Heart right ventricle (tissue), 16 donors: ENCODE measurements around the gene FAM32A. TPM values are rescaled to one million over a fixed set of nuclear protein-coding genes. Genes with fewer than 3 reads are reported as not detected.
A peak's percentile ranks its signal among the peaks of the same experiment; 100 is the strongest.
"Not testable (repeated sequence)": the region's sequence is repeated elsewhere in the genome, so short reads cannot be mapped to it uniquely, and the experiment has no call there.

Experiments
- ATAC-seq, 8 donors: fragments of 200-7000 bp; cut with Tn5 transposase; one replicate each; pipeline ENCODE4 v1.9.1; 2020; ENCODE audit warnings: mild to moderate bottlenecking in 8 of 8, moderate library complexity in 8 of 8, moderate number of reproducible peaks in 1 of 8
- DNase-seq, 2 donors: peaks; one replicate each; pipeline ENCODE4 v3.0.0-alpha.2; 2020
- H3K27ac ChIP-seq, 10 donors: fragments of 200-600 bp; sonication (generic) in 2 of 10; one replicate each; pipeline versions ENCODE4 v1.5.0 to v1.8.0; 2020 to 2022; ENCODE audit warnings: mild to moderate bottlenecking in 3 of 10
- H3K27me3 ChIP-seq, 7 donors: fragments of 200-600 bp; one replicate each; pipeline ENCODE4 v1.8.0; 2021 to 2022; ENCODE audit warnings: mild to moderate bottlenecking in 2 of 7
- H3K36me3 ChIP-seq, 9 donors: fragments of 200-600 bp; sonication (generic) in 1 of 9; one replicate each; pipeline versions ENCODE4 v1.5.0 to v1.8.0; 2020 to 2022; ENCODE audit warnings: mild to moderate bottlenecking in 2 of 9
- H3K4me1 ChIP-seq, 9 donors: fragments of 200-600 bp; sonication (generic) in 1 of 9; one replicate each; pipeline versions ENCODE4 v1.5.0 to v1.8.0; 2020 to 2022; ENCODE audit warnings: mild to moderate bottlenecking in 4 of 9
- H3K4me3 ChIP-seq, 10 donors: fragments of 200-600 bp; sonication (generic) in 2 of 10; one replicate each; pipeline versions ENCODE4 v1.5.0 to v1.8.0; 2020 to 2022; ENCODE audit warnings: mild to moderate bottlenecking in 7 of 10, moderate library complexity in 2 of 10
- H3K9me3 ChIP-seq, 11 donors: fragments of 200-600 bp in 10 of 11; sonication (generic) in 2 of 11; one replicate each; pipeline versions ENCODE4 v1.5.0 to v1.8.0; 2013 to 2022; ENCODE audit warnings: mild to moderate bottlenecking in 2 of 11, control low read depth in 1 of 11, moderate library complexity in 1 of 11
- CTCF ChIP-seq, 9 donors: fragments of 200-600 bp; sonication (generic) in 2 of 9; IDR thresholded peaks; one replicate each; pipeline versions ENCODE4 v1.5.0 to v1.8.0; 2021 to 2022; ENCODE audit warnings: antibody characterized with exemption in 9 of 9, mild to moderate bottlenecking in 5 of 9, moderate library complexity in 1 of 9
- WGBS, 2 donors: extraction: QIAGEN DNeasy Blood & Tissue Kit; methylation state at CpG; one replicate each; pipeline ENCODE4 v1.1.7; 2013; ENCODE audit warnings: inconsistent platforms in 1 of 2; 5-methylcytosine and 5-hydroxymethylcytosine counted together
- intact Hi-C, 10 donors: fragments of 100-400 bp; cut with DNase I; formaldehyde crosslinking; loops; one replicate each; pipeline versions ENCODE4 v1.11.1 to v1.14.2; 2022
- polyA plus RNA-seq, 2 donors: library from polyadenylated mRNA; stranded (reverse); fragments of 200-250 nt; gene quantifications; one replicate each; pipeline ENCODE4 v1.2.3, GENCODE V29; 2013
- total RNA-seq, 10 donors: library from RNA; stranded (reverse); fragmentation: NEBNext Ultra II Directional in 3 of 10; extraction: Animal tissue kit (Norgen Biotek cat#: 25700) in 3 of 10; gene quantifications; one replicate each; pipeline versions ENCODE4 v1.2.1 to v1.2.4, GENCODE V29; 2021 to 2023
- donor health status: Arrhythmogenic right ventricular cardiomyopathy.
- donor health status: ischemic (EF 13 %, LVEDD 7.1; RV severe dilation, severe dysfunction).
- donor health status: healthy with polysubstance abuse.
- donor health status: DM: no; HTN: yes; CAD: no.
- donor health status: DM: no; HTN: no; CAD: no.
- donor health status: ischemic (EF 25% LVEDD 6.9; RV normal size, moderate dysfunction).
- donor health status: ischemic (EF 25% LVEDD 5.7; RV mildly dilated, moderate dysfunction).
- donor health status: healthy.
- donor health status: DM: yes; HTN: yes; CAD: no.
- donor health status: Ischemic cardiomyopathy.
- donor health status: ischemic (EF 35%, LVEDD 5.7; RV mildly dilated, moderate dysfunction).
- donor health status: nonischemic (EF 11% LVEDD 7.7; RV severe dilation, severe dysfunction).
- donor health status: DM: yes; HTN: yes; CAD: no.
- donor health status: PGD.
- donor health status: ischemic (EF 29% LVEDD 5.4; RV normal size, mild dysfunction).
- donor health status: nonischemic (EF 23%, LVEDD 6.1; RV moderate dilation, normal function).

Gene FAM32A
- total and polyA plus RNA-seq, 12 donors = 27.0 to 75.0 (median 34.3) TPM

GRCh38 chr19:16170134-16170533 is 15.1 kb upstream of the FAM32A start:
- DNase-seq (no peak), ATAC-seq (no peak)
- Histone ChIP-seq H3K27me3 (peaks cover 0 to 13% (median 0%) of the 10 kb centered on the region in 7 donors), H3K4me3 (no peak overlapping the region), H3K4me1 (peaks cover 0 to 10% (median 0%) of the 10 kb centered on the region in 9 donors), H3K36me3 (no peaks in the 10 kb centered on the region), H3K9me3 (peaks cover 0 to 2% (median 0%) of the 10 kb centered on the region in 11 donors), H3K27ac (no peak overlapping the region)
- WGBS, 2 donors = 59 to 94% methylated on average over 1 of the region's 1 CpG
- intact Hi-C loops = loop anchor here in 2 of 10 donors (5.0 kb wide), 2 partner anchors 113 to 133 kb away; no protein-coding TSS in a partner anchor
- TF ChIP-seq CTCF (IDR thresholded peaks at IDR 0.05) = no peak

- no peaks in the 10 kb centered on the region for H3K36me3 ChIP-seq
- no peak overlapping the region for H3K4me3 ChIP-seq
- no peaks in the 10 kb centered on the region for H3K4me1 ChIP-seq
- 57 to 62% methylated on average over 2 of the region's 2 CpGs for WGBS, 2 donors
- TF ChIP-seq CTCF (IDR thresholded peaks at IDR 0.05) = no peak
- intact Hi-C loops = loop anchor here in 1 of 10 donors (5.0 kb wide), 1 partner anchor 134 kb away; no protein-coding TSS in a partner anchor
- no peak overlapping the region for H3K27ac ChIP-seq
- peaks cover 0 to 10% (median 0%) of the 10 kb centered on the region in 11 donors for H3K9me3 ChIP-seq
- ATAC-seq (no peak), DNase-seq (no peak)
- H3K27me3 ChIP-seq = peaks cover 0 to 32% (median 0%) of the 10 kb centered on the region in 7 donors
Measured at GRCh38 chr19:16175954-16176353, 9.3 kb upstream of the FAM32A start.

GRCh38 chr19:16178866-16179265 is 6.3 kb upstream of the FAM32A start:
- not testable (repeated sequence) for H3K9me3 ChIP-seq
- intact Hi-C loops = loop anchor here in 1 of 10 donors (5.0 kb wide), 1 partner anchor 137 kb away; no protein-coding TSS in a partner anchor
- WGBS, 2 donors = 85 to 89% methylated on average over 5 of the region's 5 CpGs

GRCh38 chr19:16180611-16181010 is 4.6 kb upstream of the FAM32A start:
- Histone ChIP-seq H3K4me1 (peaks cover 0 to 13% (median 4%) of the 10 kb centered on the region in 9 donors), H3K27me3 (peaks cover 0 to 36% (median 0%) of the 10 kb centered on the region in 7 donors), H3K27ac (no peak overlapping the region), H3K9me3 (peaks cover 0 to 3% (median 0%) of the 10 kb centered on the region in 11 donors), H3K4me3 (no peak overlapping the region), H3K36me3 (no peaks in the 10 kb centered on the region)
- no peak for ATAC-seq
- no peak for DNase-seq
- whole genome bisulfite sequencing, 2 donors = 36 to 40% methylated on average over 4 of the region's 4 CpGs
- TF ChIP-seq CTCF (IDR thresholded peaks at IDR 0.05) = no peak
- intact Hi-C loops = loop anchor here in 9 of 10 donors (5.0 to 10.0 kb wide), 5 partner anchors 66 to 556 kb away; partner anchors contain the start of gene RAB8A (in 1 of the 9)

More at GRCh38 chr19:16178866-16179265, 6.3 kb upstream of the FAM32A start:
- H3K4me1 ChIP-seq, H3K36me3 ChIP-seq, ATAC-seq, DNase-seq, H3K27ac ChIP-seq, H3K4me3 ChIP-seq: not testable (repeated sequence)
- H3K27me3 ChIP-seq = peaks cover 0 to 38% (median 0%) of the 10 kb centered on the region in 7 donors

- DNase-seq (no peak), ATAC-seq (peak in 1 of 8 donors; percentile 33)
- 41 to 42% methylated on average over 18 of the region's 18 CpGs for WGBS, 2 donors
- H3K36me3 ChIP-seq = peaks cover 0 to 34% (median 3%) of the 10 kb centered on the region in 9 donors
- peaks cover 0 to 34% (median 17%) of the 10 kb centered on the region in 9 donors for H3K4me1 ChIP-seq
- peak overlapping the region in 9 of 10 donors; percentile 62 to 93 (median 88) for H3K27ac ChIP-seq
- peaks cover 0 to 25% (median 0%) of the 10 kb centered on the region in 7 donors for H3K27me3 ChIP-seq
- H3K9me3 ChIP-seq = no peaks in the 10 kb centered on the region
- peak overlapping the region; percentile 25 to 96 (median 90) for H3K4me3 ChIP-seq
- intact Hi-C loops = loop anchor here in 9 of 10 donors (2.0 to 10.0 kb wide), 8 partner anchors 70 to 560 kb away; partner anchors contain the start of gene RAB8A (in 4 of the 9)
- no peak for TF ChIP-seq CTCF (IDR thresholded peaks at IDR 0.05)
Measured at GRCh38 chr19:16184665-16185122, 516 bp upstream of the FAM32A start.
